ENCODE measurements around the gene IL1R2. TPM values are rescaled to one million over a fixed set of nuclear protein-coding genes. Genes with fewer than 3 reads are reported as not detected.

IL1R2 gene
- total and polyA plus RNA-seq, 2 of the 8 experiments (the other 6 are each of a cell fraction or from before 2014, with no cell fraction given), result 0.06 TPM; not detected in 1

- Histone ChIP-seq H2BK120ac (replicated peaks; ENCODE audit: low read depth, low read length) (no peak overlapping the region), H3K79me1 (ENCODE audit: low read depth, low read length) (no peaks in the 10 kb centered on the region), H3K27ac (ENCODE audit: low read depth, low read length) (no peak overlapping the region), H3K9me3 (ENCODE audit: insufficient read depth in 2 of 2, low read depth in 1 of 2, low read length in 1 of 2) (no peaks in the 10 kb centered on the region), H2AK5ac (ENCODE audit: low read depth, low read length) (no peak overlapping the region), H3K14ac (ENCODE audit: insufficient read length) (no peak overlapping the region), H3K18ac (ENCODE audit: extremely low read depth, low read length) (no peak overlapping the region), H3K4me2 (ENCODE audit: insufficient read depth in 1 of 2, low read depth in 2 of 2, low read length in 2 of 2) (no peak overlapping the region), H3K23ac (ENCODE audit: insufficient read length) (no peak overlapping the region), H4K8ac (ENCODE audit: extremely low read depth, insufficient read depth, low read length) (no peak overlapping the region), H2BK15ac (ENCODE audit: low read length) (no peak overlapping the region), H3K36me3 (ENCODE audit: control insufficient read depth in 2 of 4, insufficient read depth in 4 of 4, low read length in 3 of 4) (no peaks in the 10 kb centered on the region), H4K5ac (ENCODE audit: insufficient read length, low read depth, low read length) (no peak overlapping the region), H3K79me2 (ENCODE audit: control insufficient read depth in 1 of 2, insufficient read depth in 2 of 2, low read length in 2 of 2) (no peaks in the 10 kb centered on the region), H3K4me1 (replicated peaks in 1 of 4; ENCODE audit: control insufficient read depth in 3 of 4, insufficient read depth in 4 of 4, low read length in 3 of 4) (no peaks in the 10 kb centered on the region), H2BK12ac (ENCODE audit: low read depth, low read length) (no peak overlapping the region), H3K9ac (replicated peaks in 1 of 4; ENCODE audit: extremely low read depth in 1 of 4, low read depth in 3 of 4, low read length in 3 of 4) (no peak overlapping the region), H4K91ac (replicated peaks; ENCODE audit: insufficient read length, low read length) (no peak overlapping the region), H3K4ac (replicated peaks; ENCODE audit: insufficient read length, low read depth, low read length) (no peak overlapping the region), H3K56ac (replicated peaks; ENCODE audit: insufficient read length, low read depth, low read length) (no peak overlapping the region), H3K4me3 (ENCODE audit: extremely low read depth in 1 of 4, insufficient read depth in 2 of 4, low read depth in 3 of 4, low read length in 4 of 4) (no peak overlapping the region), H3K23me2 (ENCODE audit: low read depth, low read length) (no peaks in the 10 kb centered on the region; the same call in 1 of the 2 replicates), H3K27me3 (replicated peaks in 1 of 4; ENCODE audit: control insufficient read depth in 3 of 4, extremely low read depth in 1 of 4, insufficient read depth in 3 of 4, low read length in 3 of 4) (no peaks in the 10 kb centered on the region; a peak in 1 of 7 replicates), H2BK20ac (ENCODE audit: low read length) (no peak overlapping the region), H4K20me1 (replicated peaks in 1 of 2; ENCODE audit: control insufficient read depth in 1 of 2, insufficient read depth in 2 of 2, low read length in 2 of 2) (no peaks in the 10 kb centered on the region), H2BK5ac (ENCODE audit: low read depth, low read length) (no peak overlapping the region), H2AFZ (ENCODE audit: low read length) (no peak overlapping the region)
- ChIA-PET CTCF (ENCODE audit: partially characterized antibody) (interaction anchor here (3.9 to 5.6 kb wide), 2 partner anchors 9 to 17 kb away, joined by 26 to 48 read pairs; no protein-coding TSS in a partner anchor), POLR2A (ENCODE audit: partially characterized antibody) (no interaction called here)
- no peak for FAIRE-seq
- no peak for DNase-seq (ENCODE audit: low read depth in 1 of 2, low spot score in 2 of 2)
- 87% methylated on average over 3 of the region's 3 CpGs; no CpG with 5 or more reads in 1 of the 2 experiments for WGBS, 2 experiments (ENCODE audit: extremely low coverage in 1 of 2, insufficient coverage in 1 of 2, insufficient read length in 1 of 2, insufficient replicate concordance in 2 of 2, low coverage in 1 of 2, low lambda C conversion rate in 2 of 2, missing lambda C conversion rate in 1 of 2)
- TF ChIP-seq RBBP5 (IDR thresholded peaks at IDR 0.05; ENCODE audit: borderline replicate concordance, low read depth, low read length) (no peak), SIN3A (conservative IDR thresholded peaks at IDR 0.05 in 1 of 2, IDR thresholded peaks at IDR 0.05 in 1 of 2; ENCODE audit: low read depth in 1 of 2, low read length in 2 of 2) (no peak), KDM1A (IDR thresholded peaks at IDR 0.05; ENCODE audit: borderline replicate concordance, low read length) (no peak)
These were observed 11.9 kb downstream of the IL1R2 start for GRCh38 chr2:102003696-102004095.
